ENCODE data around the gene TMBIM4.

The TMBIM4 gene

DNA sequence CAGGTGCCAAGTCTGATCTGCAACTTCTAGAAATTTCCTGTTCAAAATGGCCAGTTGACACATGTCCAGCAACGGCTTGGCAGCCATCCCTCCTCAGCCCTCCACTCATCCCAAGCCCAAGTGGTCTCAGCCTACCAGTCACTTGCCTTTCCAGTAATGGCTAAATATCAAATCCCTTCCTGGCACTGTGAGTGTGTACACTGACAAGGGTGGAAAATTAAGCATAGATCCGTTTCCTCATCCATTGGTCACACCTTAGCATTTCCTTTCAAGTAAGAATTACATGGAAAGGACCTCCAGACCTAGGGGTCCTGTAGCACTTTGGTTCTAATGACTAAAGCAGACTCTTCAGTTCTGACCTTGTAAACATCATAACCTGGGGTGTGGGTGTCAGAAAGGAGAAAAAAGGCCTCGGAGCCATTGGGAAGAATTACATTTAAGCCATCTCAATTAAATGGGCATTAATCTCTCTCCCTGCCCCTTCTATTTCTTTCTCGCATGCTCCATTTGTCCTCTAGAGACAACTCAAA, 54.7 kb downstream of the TMBIM4 start:
- no peaks in the 10 kb centered on the region for H3K79me2 ChIP-seq (ENCODE audit: insufficient read depth, low read length)
- no peaks in the 10 kb centered on the region for H3K9me2 ChIP-seq (replicated peaks; ENCODE audit: insufficient read depth, low read length)
- H3K9me3 ChIP-seq (ENCODE audit: insufficient read depth, low read length): no peaks in the 10 kb centered on the region
- no peak overlapping the region for H3K4me3 ChIP-seq (ENCODE audit: insufficient read depth, low read length, poor library complexity, severe bottlenecking)
- no peak overlapping the region for H2AFZ ChIP-seq (ENCODE audit: low read depth, low read length, severe bottlenecking)
- no peak overlapping the region for H3K9ac ChIP-seq (ENCODE audit: low read length)
- no peaks in the 10 kb centered on the region; the same call in 1 of the 2 replicates for H3K36me3 ChIP-seq (ENCODE audit: low read length)
- no peak overlapping the region for H3K4me2 ChIP-seq (ENCODE audit: low read depth, low read length, poor library complexity, severe bottlenecking)
- H3K27ac ChIP-seq (ENCODE audit: low read depth, low read length): no peak overlapping the region
- no peaks in the 10 kb centered on the region for H3F3A ChIP-seq (ENCODE audit: insufficient read depth)
- no peak for TF ChIP-seq EZH2phosphoT487 (conservative IDR thresholded peaks at IDR 0.05; ENCODE audit: low read length)
- TF ChIP-seq, protein P1, sequence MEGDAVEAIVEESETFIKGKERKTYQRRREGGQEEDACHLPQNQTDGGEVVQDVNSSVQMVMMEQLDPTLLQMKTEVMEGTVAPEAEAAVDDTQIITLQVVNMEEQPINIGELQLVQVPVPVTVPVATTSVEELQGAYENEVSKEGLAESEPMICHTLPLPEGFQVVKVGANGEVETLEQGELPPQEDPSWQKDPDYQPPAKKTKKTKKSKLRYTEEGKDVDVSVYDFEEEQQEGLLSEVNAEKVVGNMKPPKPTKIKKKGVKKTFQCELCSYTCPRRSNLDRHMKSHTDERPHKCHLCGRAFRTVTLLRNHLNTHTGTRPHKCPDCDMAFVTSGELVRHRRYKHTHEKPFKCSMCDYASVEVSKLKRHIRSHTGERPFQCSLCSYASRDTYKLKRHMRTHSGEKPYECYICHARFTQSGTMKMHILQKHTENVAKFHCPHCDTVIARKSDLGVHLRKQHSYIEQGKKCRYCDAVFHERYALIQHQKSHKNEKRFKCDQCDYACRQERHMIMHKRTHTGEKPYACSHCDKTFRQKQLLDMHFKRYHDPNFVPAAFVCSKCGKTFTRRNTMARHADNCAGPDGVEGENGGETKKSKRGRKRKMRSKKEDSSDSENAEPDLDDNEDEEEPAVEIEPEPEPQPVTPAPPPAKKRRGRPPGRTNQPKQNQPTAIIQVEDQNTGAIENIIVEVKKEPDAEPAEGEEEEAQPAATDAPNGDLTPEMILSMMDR (IDR thresholded peaks at IDR 0.05; ENCODE audit: insufficient read depth, low read length, poor library complexity, severe bottlenecking): no peak
- H3K27me3 ChIP-seq (ENCODE audit: low read length): no peaks in the 10 kb centered on the region
- H4K20me1 ChIP-seq (ENCODE audit: low read depth, low read length): no peaks in the 10 kb centered on the region

GRCh38 chr12:66113471-66113870, 56.3 kb downstream of the TMBIM4 start:
- no peaks in the 10 kb centered on the region for H3K36me3 ChIP-seq (ENCODE audit: low read length)
- no peak overlapping the region for H3K27ac ChIP-seq (ENCODE audit: low read depth, low read length)
- no peaks in the 10 kb centered on the region for H3F3A ChIP-seq (ENCODE audit: insufficient read depth)
- H3K9ac ChIP-seq (ENCODE audit: low read length): no peak overlapping the region
- no peak overlapping the region for H3K4me3 ChIP-seq (ENCODE audit: insufficient read depth, low read length, poor library complexity, severe bottlenecking)
- H3K9me2 ChIP-seq (replicated peaks; ENCODE audit: insufficient read depth, low read length): no peaks in the 10 kb centered on the region
- H4K20me1 ChIP-seq (ENCODE audit: low read depth, low read length): no peaks in the 10 kb centered on the region
- no peaks in the 10 kb centered on the region for H3K79me2 ChIP-seq (ENCODE audit: insufficient read depth, low read length)
- no peaks in the 10 kb centered on the region for H3K27me3 ChIP-seq (ENCODE audit: low read length)
- no peaks in the 10 kb centered on the region for H3K9me3 ChIP-seq (ENCODE audit: insufficient read depth, low read length)
- H2AFZ ChIP-seq (ENCODE audit: low read depth, low read length, severe bottlenecking): no peak overlapping the region
- H3K4me2 ChIP-seq (ENCODE audit: low read depth, low read length, poor library complexity, severe bottlenecking): no peak overlapping the region
- TF ChIP-seq, protein P1 (IDR thresholded peaks at IDR 0.05; ENCODE audit: insufficient read depth, low read length, poor library complexity, severe bottlenecking): no peak
- TF ChIP-seq EZH2phosphoT487 (conservative IDR thresholded peaks at IDR 0.05; ENCODE audit: low read length): no peak

DNA sequence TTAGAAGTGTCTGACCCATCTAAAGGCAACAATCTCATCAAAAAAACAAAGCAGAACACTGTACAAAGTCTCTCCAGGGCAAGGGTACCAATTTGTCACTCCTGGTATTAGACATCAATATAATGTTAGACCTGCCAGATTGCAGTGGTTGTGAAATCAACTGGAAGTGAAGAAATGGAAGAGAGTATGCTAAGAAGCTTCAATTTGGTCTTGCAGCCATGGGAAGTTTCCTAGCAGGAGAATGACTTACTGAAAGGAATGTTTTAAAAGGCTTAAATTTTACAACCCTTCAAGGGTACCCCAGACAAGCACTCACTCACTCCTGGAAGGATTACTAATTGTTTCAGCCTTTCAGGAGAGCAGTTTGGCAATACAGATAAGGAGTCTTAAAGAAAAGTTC, 58.2 kb downstream of the TMBIM4 start:
- no peaks in the 10 kb centered on the region for H3K79me2 ChIP-seq (ENCODE audit: insufficient read depth, low read length)
- no peak overlapping the region for H3K4me3 ChIP-seq (ENCODE audit: insufficient read depth, low read length, poor library complexity, severe bottlenecking)
- no peaks in the 10 kb centered on the region for H3F3A ChIP-seq (ENCODE audit: insufficient read depth)
- H3K9me3 ChIP-seq (ENCODE audit: insufficient read depth, low read length): no peaks in the 10 kb centered on the region
- no peaks in the 10 kb centered on the region for H3K9me2 ChIP-seq (replicated peaks; ENCODE audit: insufficient read depth, low read length)
- no peak overlapping the region for H3K27ac ChIP-seq (ENCODE audit: low read depth, low read length)
- H4K20me1 ChIP-seq (ENCODE audit: low read depth, low read length): no peaks in the 10 kb centered on the region
- no peak for TF ChIP-seq EZH2phosphoT487 (conservative IDR thresholded peaks at IDR 0.05; ENCODE audit: low read length)
- TF ChIP-seq, protein P1 (IDR thresholded peaks at IDR 0.05; ENCODE audit: insufficient read depth, low read length, poor library complexity, severe bottlenecking): no peak
- no peak overlapping the region for H3K4me2 ChIP-seq (ENCODE audit: low read depth, low read length, poor library complexity, severe bottlenecking)
- no peak overlapping the region for H2AFZ ChIP-seq (ENCODE audit: low read depth, low read length, severe bottlenecking)
- no peaks in the 10 kb centered on the region for H3K27me3 ChIP-seq (ENCODE audit: low read length)
- no peaks in the 10 kb centered on the region for H3K36me3 ChIP-seq (ENCODE audit: low read length)
- H3K9ac ChIP-seq (ENCODE audit: low read length): no peak overlapping the region
